ENCODE results near the gene ZNF354C. TPM values are rescaled to one million over a fixed set of nuclear protein-coding genes. Genes with fewer than 3 reads are reported as not detected.
A peak's percentile ranks its signal among the peaks of the same experiment; 100 is the strongest.

Gene ZNF354C
- total and polyA plus RNA-seq, 2 of the 13 experiments (the other 11 are each of a cell fraction or from before 2014, with no cell fraction given), result 0.02 TPM; not detected in 1

GRCh38 chr5:179023528-179024189 lies 36.5 kb upstream of the ZNF354C start, which contains the start of gene ZNF879 (continued):
- no peak for TF ChIP-seq SNAPC4 (CRISPR knock-in tag; IDR thresholded peaks at IDR 0.05)
- TF ChIP-seq FOSL1 (CRISPR knock-in tag; IDR thresholded peaks at IDR 0.05; ENCODE audit: borderline replicate concordance), result no peak
- peak; percentile 55 for TF ChIP-seq SP4 (CRISPR knock-in tag; IDR thresholded peaks at IDR 0.05)
- TF ChIP-seq ZNF574 (CRISPR knock-in tag; IDR thresholded peaks at IDR 0.05), result peak; percentile 80
- TF ChIP-seq ZFP90 (CRISPR knock-in tag; IDR thresholded peaks at IDR 0.05; ENCODE audit: borderline replicate concordance), result peak; percentile 87; the same call in 1 of the 2 replicates
- TF ChIP-seq ISX (CRISPR knock-in tag; conservative IDR thresholded peaks at IDR 0.05), result peak; percentile 55; the same call in 1 of the 2 replicates
- no peak; the same call in 1 of the 2 replicates for TF ChIP-seq GATAD2A (CRISPR knock-in tag; IDR thresholded peaks at IDR 0.05)
- no peak; the same call in 1 of the 2 replicates for TF ChIP-seq ZNF761 (CRISPR knock-in tag; conservative IDR thresholded peaks at IDR 0.05)
- TF ChIP-seq ZNF513 (CRISPR knock-in tag; conservative IDR thresholded peaks at IDR 0.05), result no peak
- TF ChIP-seq ZNF235 (CRISPR knock-in tag; IDR thresholded peaks at IDR 0.05; ENCODE audit: borderline replicate concordance), result no peak
- TF ChIP-seq ZNF883 (CRISPR knock-in tag; IDR thresholded peaks at IDR 0.05; ENCODE audit: not compliant biosample characterization), result no peak
- no peak; the same call in 1 of the 2 replicates for TF ChIP-seq NR0B2 (CRISPR knock-in tag; IDR thresholded peaks at IDR 0.05)
- no peak for TF ChIP-seq PCBP1 (IDR thresholded peaks at IDR 0.05; ENCODE audit: borderline replicate concordance, low read depth, low read length)
- TF ChIP-seq RAD51 (IDR thresholded peaks at IDR 0.05; ENCODE audit: borderline replicate concordance), result no peak
- no peak for TF ChIP-seq ASH2L (IDR thresholded peaks at IDR 0.05; ENCODE audit: insufficient read length, low read depth, low read length)
- TF ChIP-seq ZNF44 (CRISPR knock-in tag; IDR thresholded peaks at IDR 0.05), result no peak
- no peak for TF ChIP-seq AHR (CRISPR knock-in tag; IDR thresholded peaks at IDR 0.05)
- no peak for TF ChIP-seq HNF1B (CRISPR knock-in tag; IDR thresholded peaks at IDR 0.05)

Data from HepG2 (cell line).